Measurements from ENCODE around the gene GMDS.

The GMDS gene

GRCh38 chr6:2245103-2245876 is at the start of gene GMDS:
GMDS (minus strand) TSS chr6:2245605.
- DNase-seq (ENCODE audit: low spot score): peak; percentile 78

GRCh38 chr6:2285510-2285909 is 40.1 kb upstream of the GMDS start:
- DNase-seq (ENCODE audit: low spot score): no peak

- no peak for DNase-seq (ENCODE audit: low spot score)
Observed at GRCh38 chr6:2275892-2276242, 30.5 kb upstream of the GMDS start.

- no peak for DNase-seq (ENCODE audit: low spot score)
Observed at GRCh38 chr6:2274981-2275891, 29.8 kb upstream of the GMDS start.

GRCh38 chr6:2272696-2273095 is 27.3 kb upstream of the GMDS start:
- no peak for DNase-seq (ENCODE audit: low spot score)

- DNase-seq (ENCODE audit: low spot score): no peak
Observed at GRCh38 chr6:2270054-2270453, 24.6 kb upstream of the GMDS start.

GRCh38 chr6:2266841-2267240 is 21.4 kb upstream of the GMDS start:
- DNase-seq (ENCODE audit: low spot score): no peak

- DNase-seq (ENCODE audit: low spot score): no peak
Observed at GRCh38 chr6:2266031-2266795, 20.8 kb upstream of the GMDS start.

GRCh38 chr6:2264932-2265331 is 19.5 kb upstream of the GMDS start:
- no peak for DNase-seq (ENCODE audit: low spot score)

DNA sequence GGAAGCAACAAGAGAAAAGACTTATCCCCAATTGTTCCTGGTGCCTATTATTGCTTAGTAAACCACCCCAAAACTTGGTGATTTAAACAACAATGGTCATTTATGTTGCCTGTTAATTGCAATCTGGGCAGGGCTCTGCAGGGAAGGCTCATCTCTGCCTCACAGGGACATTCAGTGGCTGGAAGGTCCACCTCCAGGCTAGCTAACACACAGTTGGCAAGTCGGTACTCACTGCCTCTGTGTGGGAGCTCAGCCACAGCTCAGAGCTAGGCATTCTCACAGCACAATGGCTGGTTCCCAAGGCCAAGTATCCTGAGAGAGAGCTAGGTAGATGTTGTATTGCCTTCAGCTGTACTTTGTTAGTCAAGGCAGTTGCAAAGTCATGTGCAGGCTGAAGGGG is 18.5 kb upstream of the GMDS start:
- DNase-seq (ENCODE audit: low spot score): no peak

- no peak for DNase-seq (ENCODE audit: low spot score)
Observed at GRCh38 chr6:2259574-2259973, 14.2 kb upstream of the GMDS start.

- DNase-seq (ENCODE audit: low spot score): no peak
Observed at GRCh38 chr6:2259002-2259494, 13.6 kb upstream of the GMDS start.

GRCh38 chr6:2258112-2258511 is 12.7 kb upstream of the GMDS start:
- DNase-seq (ENCODE audit: low spot score): no peak

- no peak for DNase-seq (ENCODE audit: low spot score)
Observed at GRCh38 chr6:2257363-2257762, 12.0 kb upstream of the GMDS start.

DNA sequence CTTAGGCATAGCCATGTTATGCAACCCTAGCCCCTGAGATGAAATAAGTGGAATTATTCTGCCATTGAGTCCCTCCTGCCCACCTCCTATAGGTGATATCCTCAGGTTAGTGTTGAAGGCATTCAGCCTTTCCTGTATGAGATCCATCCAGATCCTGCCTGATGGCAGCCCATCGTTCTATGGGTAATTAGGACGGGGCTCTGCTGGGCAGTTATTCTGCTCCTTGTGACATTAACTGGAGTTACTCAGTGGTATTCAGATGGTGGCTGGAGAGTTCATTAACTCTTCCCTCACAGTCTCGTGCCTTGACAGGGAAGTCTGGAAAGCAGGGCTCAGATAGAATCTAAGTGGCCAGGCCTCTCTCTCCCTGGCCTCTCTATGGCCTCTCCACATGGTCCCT is 9.3 kb upstream of the GMDS start:
- DNase-seq (ENCODE audit: low spot score): no peak

DNA sequence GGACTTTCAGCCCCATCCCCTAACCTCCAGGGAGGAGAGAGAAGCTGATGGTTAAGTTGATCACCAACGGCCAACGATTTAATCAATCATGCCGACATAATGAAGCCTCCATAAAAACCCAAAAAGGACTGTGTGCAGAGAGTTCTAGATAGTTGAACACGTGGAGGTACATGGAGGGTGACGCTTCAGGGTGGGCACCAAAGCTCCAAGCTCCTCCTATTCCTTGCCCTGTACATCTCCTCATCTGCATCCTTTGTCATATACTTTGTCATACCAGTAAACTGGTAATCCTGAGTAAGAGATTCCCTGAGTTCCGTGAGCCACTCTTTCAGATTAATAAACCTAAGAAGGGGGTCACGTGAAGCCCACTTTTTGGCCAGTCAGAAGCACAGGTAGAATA is 3.7 kb upstream of the GMDS start:
- no peak for DNase-seq (ENCODE audit: low spot score)

GRCh38 chr6:2247664-2248063 is 2.3 kb upstream of the GMDS start:
- DNase-seq (ENCODE audit: low spot score): no peak

- peak; percentile 44 for DNase-seq (ENCODE audit: low spot score)
Observed at GRCh38 chr6:2245877-2246863, 765 bp upstream of the GMDS start.

DNA sequence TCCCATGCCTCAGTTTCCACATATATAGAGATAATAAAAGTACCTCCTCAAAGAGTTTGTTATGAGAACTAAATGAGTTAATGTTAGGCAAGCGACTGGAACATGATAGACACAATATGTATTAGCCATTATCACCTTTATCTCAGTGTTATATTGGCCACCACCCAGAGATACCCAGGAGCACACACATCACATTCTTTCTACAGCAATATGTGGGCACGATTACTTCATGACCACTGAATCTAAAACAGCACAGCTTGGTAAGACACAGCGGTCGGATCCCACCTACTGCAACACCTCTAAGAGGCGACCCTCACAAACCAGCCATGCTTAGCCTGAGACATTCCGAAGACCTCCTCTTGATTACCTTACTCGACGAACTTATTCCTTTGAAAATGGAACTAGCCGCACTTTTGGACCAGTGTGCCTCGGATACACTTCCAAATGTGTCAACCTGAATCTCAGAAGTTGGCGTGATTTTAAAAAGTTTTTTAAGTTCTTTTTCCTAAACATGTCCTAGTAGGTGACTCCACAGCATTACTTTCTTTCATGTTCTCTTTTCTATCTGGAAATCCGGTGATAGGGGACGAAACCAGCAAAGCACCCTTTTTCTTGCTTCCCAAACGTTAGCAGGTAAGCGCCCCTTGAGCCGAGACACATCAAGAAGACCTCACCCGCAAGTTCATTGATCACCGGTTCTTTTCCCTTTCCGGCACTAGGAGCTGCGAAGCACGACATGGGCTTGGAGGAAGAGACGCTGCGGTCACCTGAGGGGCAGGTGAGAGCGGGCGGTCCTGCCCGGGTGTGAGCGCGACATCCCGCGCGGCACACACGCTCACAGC is 923 bp downstream of the GMDS start:
- DNase-seq (ENCODE audit: low spot score): no peak

GRCh38 chr6:2242311-2242710 is 3.1 kb downstream of the GMDS start:
- DNase-seq (ENCODE audit: low spot score): no peak
